IMR-90 (cell line): Measurements from ENCODE around the gene FAM110D. TPM values are rescaled to one million over a fixed set of nuclear protein-coding genes. Genes with fewer than 3 reads are reported as not detected.

Experiments used
- ATAC-seq: fragments of 200-7000 bp; cut with Tn5 transposase; 2 replicates; pipeline ENCODE4 v1.9.1; 2020; ENCODE audit warnings: low read depth, mild to moderate bottlenecking, moderate library complexity
- BruUV-seq: library from RNA; stranded (reverse); fragments of 400-500 nt; replicated peaks from 2 replicates; lab custom pipeline; 2021; lab: Mats Ljungman, UMichigan
- CTCF ChIA-PET: fragments of 300-600 bp; formaldehyde crosslinking; extraction: SDS; loops from one replicate; lab custom pipeline; 2021; ENCODE audit warnings: antibody characterized with exemption; lab: Yijun Ruan, JAX
- POLR2A ChIA-PET: fragments of 300-600 bp; sonication (Branson Sonifier 250); formaldehyde crosslinking; loops from one replicate; lab custom pipeline; 2022; ENCODE audit warnings: antibody characterized with exemption; ENCODE audit not compliant: unreplicated experiment; lab: Charles Lee
- DNase-seq: peaks from one replicate; pipeline ENCODE4 v3.0.0; 2013
- H2AFZ ChIP-seq: replicated peaks from 2 replicates; pipeline ENCODE3; 2013; ENCODE audit warnings: low read length, mild to moderate bottlenecking; ENCODE audit not compliant: poor library complexity
- H2AK5ac ChIP-seq: 2 replicates; pipeline ENCODE4 v1.6.1; 2013; ENCODE audit warnings: low read depth, low read length, inconsistent platforms
- H2AK9ac ChIP-seq: replicated peaks from 2 replicates; pipeline ENCODE3; 2013; ENCODE audit warnings: mild to moderate bottlenecking, low read depth, low read length, moderate library complexity; ENCODE audit not compliant: poor library complexity
- H2BK120ac ChIP-seq: 2 replicates; pipeline ENCODE4 v1.6.1; 2013; ENCODE audit warnings: low read depth, low read length, inconsistent platforms
- H2BK15ac ChIP-seq: 3 replicates; pipeline ENCODE4 v1.6.1; 2013; ENCODE audit warnings: low read depth, low read length, inconsistent platforms
- H2BK20ac ChIP-seq: 2 replicates; pipeline ENCODE4 v1.6.1; 2013; ENCODE audit warnings: low read depth, mild to moderate bottlenecking, inconsistent platforms, low read length, moderate library complexity
- H2BK5ac ChIP-seq: 2 replicates; pipeline ENCODE4 v1.6.1; 2013; ENCODE audit warnings: mild to moderate bottlenecking, low read depth, low read length, inconsistent platforms; ENCODE audit not compliant: poor library complexity, severe bottlenecking
- H3K14ac ChIP-seq: replicated peaks from 2 replicates; pipeline ENCODE4 v1.6.1; 2013; ENCODE audit warnings: low read depth, low read length, inconsistent platforms
- H3K18ac ChIP-seq: 2 replicates; pipeline ENCODE4 v1.6.1; 2013; ENCODE audit warnings: low read depth, low read length, control low read depth
- H3K23ac ChIP-seq: 2 replicates; pipeline ENCODE4 v1.6.1; 2013; ENCODE audit warnings: low read depth, low read length, inconsistent platforms
- H3K27ac ChIP-seq: 2 replicates; pipeline ENCODE4 v1.5.1; 2013; ENCODE audit warnings: mild to moderate bottlenecking, control low read depth, low read length; ENCODE audit not compliant: insufficient read depth
- H3K27me3 ChIP-seq: 2 replicates; pipeline ENCODE4 v1.6.1; 2013; ENCODE audit warnings: low read length; ENCODE audit not compliant: control insufficient read depth, insufficient read depth
- H3K36me3 ChIP-seq: 2 replicates; pipeline ENCODE4 v1.6.1; 2013; ENCODE audit warnings: low read length, mixed read lengths; ENCODE audit not compliant: control insufficient read depth, insufficient read depth
- H3K4ac ChIP-seq: 2 replicates; pipeline ENCODE4 v1.6.1; 2013; ENCODE audit warnings: low read depth, low read length, inconsistent platforms
- H3K4me1 ChIP-seq: 2 replicates; pipeline ENCODE4 v1.6.1; 2013; ENCODE audit warnings: low read length, mixed read lengths; ENCODE audit not compliant: control insufficient read depth, insufficient read depth
- H3K4me2 ChIP-seq: 2 replicates; pipeline ENCODE4 v1.6.1; 2013; ENCODE audit warnings: low read depth, mild to moderate bottlenecking, control low read depth, low read length, moderate library complexity
- H3K4me3 ChIP-seq: 2 replicates; pipeline ENCODE4 v1.5.1; 2013; ENCODE audit warnings: low read depth, mild to moderate bottlenecking, control low read depth, low read length, moderate library complexity; ENCODE audit not compliant: insufficient read depth
- H3K56ac ChIP-seq: 2 replicates; pipeline ENCODE4 v1.6.1; 2013; ENCODE audit warnings: low read length, inconsistent platforms; ENCODE audit not compliant: insufficient read depth; ENCODE audit errors: extremely low read depth
- H3K79me1 ChIP-seq, 2 experiments: 2 replicates each; pipeline ENCODE4 v1.6.1; 2013; ENCODE audit warnings: low read length in 2 of 2, inconsistent platforms in 1 of 2, low read depth in 1 of 2
- H3K9ac ChIP-seq: 2 replicates; pipeline ENCODE4 v1.6.1; 2013; ENCODE audit warnings: low read depth, low read length, control low read depth
- H3K9me1 ChIP-seq: 2 replicates; pipeline ENCODE4 v1.6.1; 2013; ENCODE audit warnings: low read length, inconsistent platforms; ENCODE audit not compliant: insufficient read depth
- H3K9me3 ChIP-seq: 2 replicates; pipeline ENCODE4 v1.6.1; 2013; ENCODE audit warnings: low read length; ENCODE audit not compliant: control insufficient read depth, insufficient read depth
- H4K20me1 ChIP-seq: 2 replicates; pipeline ENCODE4 v1.6.1; 2013; ENCODE audit warnings: low read length, inconsistent platforms; ENCODE audit not compliant: insufficient read depth
- H4K5ac ChIP-seq: 2 replicates; pipeline ENCODE4 v1.6.1; 2013; ENCODE audit warnings: mild to moderate bottlenecking, low read depth, low read length, control low read depth
- H4K8ac ChIP-seq, 2 experiments: 2 replicates each; pipeline ENCODE4 v1.6.1; 2013; ENCODE audit warnings: low read depth in 2 of 2, low read length in 2 of 2, control low read depth in 1 of 2, inconsistent platforms in 1 of 2
- H4K91ac ChIP-seq: 2 replicates; pipeline ENCODE4 v1.6.1; 2013; ENCODE audit warnings: low read depth, low read length, inconsistent platforms; ENCODE audit not compliant: insufficient read depth
- BHLHE40 ChIP-seq: fragments of 150-350 bp; IDR thresholded peaks from 2 replicates; pipeline ENCODE4 v1.6.1; 2016; ENCODE audit warnings: mild to moderate bottlenecking, low read depth, low read length
- CHD1 ChIP-seq: IDR thresholded peaks from 2 replicates; pipeline ENCODE4 v1.6.1; 2012; ENCODE audit warnings: low read depth, low read length, improper control_type of control experiment
- CTCF ChIP-seq: conservative IDR thresholded peaks from 2 replicates; pipeline ENCODE4 v1.5.1; 2012; ENCODE audit warnings: mild to moderate bottlenecking, low read depth, low read length, improper control_type of control experiment
- FOS ChIP-seq: fragments of 150-350 bp; IDR thresholded peaks from 2 replicates; pipeline ENCODE4 v1.6.1; 2016; ENCODE audit warnings: low read depth, low read length
- MAFK ChIP-seq: IDR thresholded peaks from 2 replicates; pipeline ENCODE4 v1.6.1; 2012; ENCODE audit warnings: low read depth, low read length, improper control_type of control experiment
- MAZ ChIP-seq: IDR thresholded peaks from 2 replicates; pipeline ENCODE4 v1.6.1; 2012; ENCODE audit warnings: low read depth, mild to moderate bottlenecking, low read length, improper control_type of control experiment, moderate library complexity, borderline replicate concordance
- POLR2A ChIP-seq: IDR thresholded peaks from 2 replicates; pipeline ENCODE4 v1.6.1; 2012; ENCODE audit warnings: mild to moderate bottlenecking, low read depth, low read length
- RFX5 ChIP-seq: IDR thresholded peaks from 2 replicates; pipeline ENCODE4 v1.8.0; 2012; ENCODE audit warnings: low read depth, mild to moderate bottlenecking, low read length, moderate library complexity
- SMC3 ChIP-seq: fragments of 150-350 bp; IDR thresholded peaks from 2 replicates; pipeline ENCODE4 v1.6.1; 2016; ENCODE audit warnings: low read depth, mild to moderate bottlenecking, antibody characterized with exemption, low read length, moderate library complexity
- WGBS, 2 experiments: methylation state at CpG; one replicate each; pipeline versions ENCODE4 v1.1.5 to v1.1.7; 2013; ENCODE audit warnings: missing lambda C conversion rate in 2 of 2; ENCODE audit not compliant: insufficient read length in 1 of 2; ENCODE audit errors: extremely low coverage in 2 of 2; 5-methylcytosine and 5-hydroxymethylcytosine counted together
- dilution Hi-C: fragments of 300-500 bp; cut with HindIII; formaldehyde crosslinking; loops from one replicate; pipeline ENCODE4 v1.14.3; 2018; ENCODE audit warnings: low sequenced_read_pairs; ENCODE audit not compliant: unreplicated experiment
- in situ Hi-C: fragments of 300-500 bp; cut with MboI; formaldehyde crosslinking; loops from 3 replicates; pipeline ENCODE4 v1.14.3; 2019; ENCODE audit warnings: low sequenced_read_pairs, inconsistent platforms, mixed read lengths
- intact Hi-C: fragments of 100-400 bp; cut with micrococcal nuclease; formaldehyde crosslinking; loops from 2 replicates; pipeline ENCODE4 v1.10.0; 2022
- polyA plus RNA-seq, 3 experiments: library from polyadenylated mRNA; depleted of rRNA; stranded (reverse); fragments of >200 nt; gene quantifications; 2 replicates each; pipeline ENCODE4 v1.2.3, GENCODE V29; 2012; ENCODE audit warnings: low replicate concordance in 1 of 3
- total RNA-seq: library from RNA; depleted of rRNA; stranded (reverse); fragments of >200 nt; gene quantifications from 2 replicates; pipeline ENCODE4 v1.2.3, GENCODE V29; 2012
- TF ChIP-seq, protein P1 (sequence below): fragments of 150-350 bp; IDR thresholded peaks from 2 replicates; pipeline ENCODE4 v1.6.1; 2016; ENCODE audit warnings: low read depth, mild to moderate bottlenecking, low read length, moderate library complexity, borderline replicate concordance

The FAM110D gene
- total and polyA plus RNA-seq, 2 of the 4 experiments (the other 2 are of a cell fraction) = not detected

DNA sequence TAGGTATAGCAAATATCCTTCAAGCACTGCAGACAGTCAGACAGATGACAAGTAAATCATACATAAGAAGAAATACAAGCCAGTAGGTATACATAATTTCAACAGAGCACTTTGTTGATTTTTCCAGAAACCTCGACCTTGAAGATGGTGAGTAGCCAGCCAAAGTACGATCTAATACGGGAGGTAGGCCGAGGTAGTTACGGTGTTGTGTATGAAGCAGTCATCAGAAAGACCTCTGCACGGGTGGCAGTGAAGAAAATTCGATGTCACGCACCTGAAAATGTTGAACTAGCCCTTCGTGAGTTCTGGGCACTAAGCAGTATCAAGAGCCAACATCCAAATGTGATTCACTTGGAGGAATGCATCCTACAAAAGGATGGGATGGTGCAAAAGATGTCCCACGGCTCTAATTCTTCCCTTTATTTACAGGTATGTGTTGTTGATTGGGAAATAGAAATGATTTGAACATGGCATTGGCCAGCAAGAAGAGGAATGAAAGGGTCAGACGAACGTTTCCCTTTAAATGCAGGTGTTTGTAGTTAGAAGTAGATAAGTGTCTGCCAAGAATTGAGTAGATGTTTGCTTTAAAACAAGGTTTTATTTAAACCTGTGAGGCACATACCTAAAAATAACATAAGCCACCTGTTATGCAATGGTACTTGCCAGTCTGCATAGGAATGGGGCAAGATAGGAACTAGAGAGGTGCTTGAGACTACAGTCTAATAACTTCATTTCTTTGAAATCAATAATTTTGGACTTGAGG is 44.5 kb upstream of the FAM110D start (continued):
- TF ChIP-seq CTCF = no peak

DNA sequence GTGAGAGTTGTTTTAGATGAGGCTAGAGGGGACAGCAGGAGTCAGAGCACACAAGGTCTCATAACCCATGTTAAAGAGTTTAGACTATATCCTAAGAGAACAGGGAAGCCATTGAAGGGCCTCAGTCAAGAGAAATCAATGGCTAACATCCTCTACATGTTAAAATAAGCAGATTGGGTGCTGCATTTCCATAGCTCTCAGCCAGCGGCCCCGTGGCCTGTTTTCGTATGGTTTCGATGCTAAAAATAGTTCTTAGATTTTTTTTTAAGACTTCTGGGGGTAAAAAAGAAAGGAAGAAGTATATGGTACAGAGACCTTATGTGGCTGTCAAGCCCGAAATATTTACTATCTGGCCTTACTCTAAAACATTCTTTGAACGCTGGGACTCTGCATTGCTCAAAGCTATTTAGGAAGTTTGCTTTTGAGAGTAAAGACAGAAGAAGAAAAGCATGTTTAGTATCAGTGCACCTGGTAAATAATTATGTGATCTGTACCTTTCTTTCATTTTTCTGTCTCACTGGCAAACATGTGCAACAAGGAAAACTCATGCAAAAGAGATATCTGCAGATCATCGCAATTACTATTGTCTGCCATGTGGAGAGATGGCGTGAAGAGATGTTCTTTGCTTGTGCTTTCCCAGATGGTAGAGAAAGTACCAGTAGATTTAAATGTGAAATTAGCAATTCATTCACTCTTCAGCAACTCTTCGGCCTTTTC is 38.8 kb upstream of the FAM110D start:
- no peak overlapping the region for H2BK5ac ChIP-seq
- no peak overlapping the region for H2BK15ac ChIP-seq
- no peak overlapping the region for H3K9ac ChIP-seq
- no peak overlapping the region for H2BK120ac ChIP-seq
- no peak overlapping the region for H3K14ac ChIP-seq
- H3K36me3 ChIP-seq = peaks cover 7% of the 10 kb centered on the region
- H2BK20ac ChIP-seq = no peak overlapping the region
- no peak overlapping the region for H3K23ac ChIP-seq
- no peak overlapping the region for H2AK9ac ChIP-seq
- intact Hi-C loops = no loop called here
- DNase-seq (no peak), ATAC-seq (no peak)
- no peaks in the 10 kb centered on the region; a peak in 1 of 4 replicates for H3K79me1 ChIP-seq
- in situ Hi-C loops = no loop called here
- WGBS, 2 experiments = 100% methylated on average over 1 of the region's 9 CpGs; no CpG with 5 or more reads in 1 of the 2 experiments
- H4K5ac ChIP-seq = no peak overlapping the region
- H3K4me1 ChIP-seq = no peaks in the 10 kb centered on the region
- no peak overlapping the region for H3K4me2 ChIP-seq
- dilution Hi-C loops = no loop called here
- H3K4ac ChIP-seq = no peak overlapping the region
- H3K4me3 ChIP-seq = no peak overlapping the region
- ChIA-PET POLR2A (no interaction called here), CTCF (no interaction called here)
- no peak overlapping the region for H2AFZ ChIP-seq
- no TSS peak for BruUV-seq
- H3K27me3 ChIP-seq = no peaks in the 10 kb centered on the region
- no peak overlapping the region for H3K27ac ChIP-seq
- no peak overlapping the region for H2AK5ac ChIP-seq
- no peak overlapping the region for H4K91ac ChIP-seq
- H3K56ac ChIP-seq = no peak overlapping the region
- H4K20me1 ChIP-seq = no peaks in the 10 kb centered on the region
- H4K8ac ChIP-seq = no peak overlapping the region
- no peaks in the 10 kb centered on the region for H3K9me3 ChIP-seq
- no peak overlapping the region for H3K18ac ChIP-seq
- peaks cover 3% of the 10 kb centered on the region; the same call in 1 of the 2 replicates for H3K9me1 ChIP-seq
- TF ChIP-seq BHLHE40 = no peak
- no peak for TF ChIP-seq SMC3
- TF ChIP-seq MAZ = no peak
- TF ChIP-seq MAFK = no peak
- TF ChIP-seq POLR2A = no peak
- no peak for TF ChIP-seq FOS
- no peak for TF ChIP-seq RFX5
- TF ChIP-seq, protein P1, sequence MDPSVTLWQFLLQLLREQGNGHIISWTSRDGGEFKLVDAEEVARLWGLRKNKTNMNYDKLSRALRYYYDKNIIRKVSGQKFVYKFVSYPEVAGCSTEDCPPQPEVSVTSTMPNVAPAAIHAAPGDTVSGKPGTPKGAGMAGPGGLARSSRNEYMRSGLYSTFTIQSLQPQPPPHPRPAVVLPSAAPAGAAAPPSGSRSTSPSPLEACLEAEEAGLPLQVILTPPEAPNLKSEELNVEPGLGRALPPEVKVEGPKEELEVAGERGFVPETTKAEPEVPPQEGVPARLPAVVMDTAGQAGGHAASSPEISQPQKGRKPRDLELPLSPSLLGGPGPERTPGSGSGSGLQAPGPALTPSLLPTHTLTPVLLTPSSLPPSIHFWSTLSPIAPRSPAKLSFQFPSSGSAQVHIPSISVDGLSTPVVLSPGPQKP = no peak
- TF ChIP-seq CHD1 = no peak
- no peak for TF ChIP-seq CTCF
